Karpas-422 (cell line): ENCODE data around the gene TTC33. TPM values are rescaled to one million over a fixed set of nuclear protein-coding genes. Genes with fewer than 3 reads are reported as not detected.

Experiments
- DNase-seq: peaks from one replicate; pipeline ENCODE4 v3.0.0-alpha.2; 2015
- H2AFZ ChIP-seq: fragments of 200-600 bp; sonication (generic); 2 replicates; pipeline ENCODE4 v1.6.1; 2014; ENCODE audit warnings: antibody characterized with exemption, low read length, mixed read lengths
- H3K27ac ChIP-seq: fragments of 200-600 bp; sonication (generic); 2 replicates; pipeline ENCODE4 v1.5.1; 2014; ENCODE audit warnings: mild to moderate bottlenecking, low read length, moderate library complexity
- H3K27me3 ChIP-seq: fragments of 200-600 bp; sonication (generic); 2 replicates; pipeline ENCODE4 v1.6.1; 2014; ENCODE audit warnings: low read length, mixed read lengths
- H3K36me3 ChIP-seq: fragments of 200-600 bp; sonication (generic); 2 replicates; pipeline ENCODE4 v1.6.1; 2014; ENCODE audit warnings: low read length, mixed read lengths; ENCODE audit not compliant: insufficient read depth
- H3K4me1 ChIP-seq: fragments of 200-600 bp; sonication (generic); 2 replicates; pipeline ENCODE4 v1.6.1; 2014; ENCODE audit warnings: mild to moderate bottlenecking, low read length, mixed read lengths
- H3K4me2 ChIP-seq: fragments of 200-600 bp; sonication (generic); 2 replicates; pipeline ENCODE4 v1.6.1; 2014; ENCODE audit warnings: low read length, low read depth, mild to moderate bottlenecking; ENCODE audit not compliant: poor library complexity, severe bottlenecking
- H3K4me3 ChIP-seq: fragments of 200-600 bp; sonication (generic); 2 replicates; pipeline ENCODE4 v1.5.1; 2014; ENCODE audit warnings: mild to moderate bottlenecking, antibody characterized with exemption, low read length, mixed read lengths
- H3K79me2 ChIP-seq: fragments of 200-600 bp; sonication (generic); 2 replicates; pipeline ENCODE4 v1.6.1; 2014; ENCODE audit warnings: mild to moderate bottlenecking, low read length, mixed read lengths
- H3K9ac ChIP-seq: fragments of 200-600 bp; sonication (generic); 2 replicates; pipeline ENCODE4 v1.6.0; 2014; ENCODE audit warnings: low read length
- H3K9me2 ChIP-seq: fragments of 200-600 bp; sonication (generic), shearing (Covaris generic); replicated peaks from 2 replicates; pipeline ENCODE4 v1.6.0; 2014; ENCODE audit warnings: mild to moderate bottlenecking, low read length, moderate library complexity; ENCODE audit not compliant: insufficient read depth
- H3K9me3 ChIP-seq: fragments of 300-700, 200-600 bp; sonication (generic); 2 replicates; pipeline ENCODE4 v1.6.1; 2014; ENCODE audit warnings: low read length, mixed read lengths
- H4K20me1 ChIP-seq: fragments of 200-600 bp; sonication (generic); 2 replicates; pipeline ENCODE4 v1.6.1; 2014; ENCODE audit warnings: mild to moderate bottlenecking, antibody characterized with exemption, low read length, low read depth; ENCODE audit not compliant: insufficient read depth
- total RNA-seq: library from RNA; depleted of rRNA; stranded (reverse); fragments of >200 nt; shearing (Covaris generic); gene quantifications from 2 replicates; pipeline ENCODE4 v1.2.3, GENCODE V29; 2014; ENCODE audit warnings: low replicate concordance

The TTC33 gene
- total RNA-seq, 1 experiment from 2014 or later = 18.5 TPM

GRCh38 chr5:40674661-40675235, 81.0 kb downstream of the TTC33 start:
- Histone ChIP-seq H3K36me3 (no peaks in the 10 kb centered on the region), H3K9me3 (no peaks in the 10 kb centered on the region), H2AFZ (no peak overlapping the region), H3K9me2 (no peaks in the 10 kb centered on the region), H4K20me1 (no peaks in the 10 kb centered on the region), H3K9ac (no peak overlapping the region), H3K4me2 (no peak overlapping the region), H3K27ac (no peak overlapping the region), H3K79me2 (no peaks in the 10 kb centered on the region), H3K27me3 (no peaks in the 10 kb centered on the region), H3K4me3 (no peak overlapping the region), H3K4me1 (peaks cover 6% of the 10 kb centered on the region)
- DNase-seq = no peak

GRCh38 chr5:40672425-40672824, 83.3 kb downstream of the TTC33 start:
- Histone ChIP-seq H3K4me2 (no peak overlapping the region), H3K9me2 (no peaks in the 10 kb centered on the region), H3K9me3 (no peaks in the 10 kb centered on the region), H2AFZ (no peak overlapping the region), H3K4me3 (no peak overlapping the region), H4K20me1 (no peaks in the 10 kb centered on the region), H3K27me3 (no peaks in the 10 kb centered on the region), H3K79me2 (no peaks in the 10 kb centered on the region), H3K36me3 (no peaks in the 10 kb centered on the region), H3K4me1 (no peaks in the 10 kb centered on the region), H3K9ac (no peak overlapping the region), H3K27ac (no peak overlapping the region)
- DNase-seq = no peak

GRCh38 chr5:40669606-40670390, 86.0 kb downstream of the TTC33 start:
- H3K4me1 ChIP-seq = no peaks in the 10 kb centered on the region
- H3K9me3 ChIP-seq = no peaks in the 10 kb centered on the region
- H3K4me2 ChIP-seq = no peak overlapping the region
- no peaks in the 10 kb centered on the region for H4K20me1 ChIP-seq
- H3K27me3 ChIP-seq = no peaks in the 10 kb centered on the region
- no peak for DNase-seq
- no peaks in the 10 kb centered on the region for H3K36me3 ChIP-seq
- no peak overlapping the region for H3K27ac ChIP-seq
- no peaks in the 10 kb centered on the region for H3K79me2 ChIP-seq
- no peak overlapping the region for H3K9ac ChIP-seq
- H3K9me2 ChIP-seq = no peaks in the 10 kb centered on the region
- no peak overlapping the region for H2AFZ ChIP-seq
- no peak overlapping the region for H3K4me3 ChIP-seq

GRCh38 chr5:40667161-40667663, 88.5 kb downstream of the TTC33 start:
- Histone ChIP-seq H3K9me2 (no peaks in the 10 kb centered on the region), H3K27me3 (no peaks in the 10 kb centered on the region), H3K36me3 (no peaks in the 10 kb centered on the region), H3K27ac (no peak overlapping the region), H2AFZ (no peak overlapping the region), H4K20me1 (no peaks in the 10 kb centered on the region), H3K9me3 (no peaks in the 10 kb centered on the region), H3K9ac (no peak overlapping the region), H3K4me1 (no peaks in the 10 kb centered on the region), H3K4me2 (no peak overlapping the region), H3K79me2 (no peaks in the 10 kb centered on the region), H3K4me3 (no peak overlapping the region)
- no peak for DNase-seq

- Histone ChIP-seq H3K9ac (no peak overlapping the region), H3K4me3 (no peak overlapping the region), H4K20me1 (no peaks in the 10 kb centered on the region), H3K4me2 (no peak overlapping the region), H3K36me3 (no peaks in the 10 kb centered on the region), H2AFZ (no peak overlapping the region), H3K27ac (no peak overlapping the region), H3K9me2 (no peaks in the 10 kb centered on the region), H3K79me2 (no peaks in the 10 kb centered on the region), H3K9me3 (no peaks in the 10 kb centered on the region), H3K27me3 (no peaks in the 10 kb centered on the region), H3K4me1 (no peaks in the 10 kb centered on the region)
- no peak for DNase-seq
Observed at GRCh38 chr5:40666657-40667056, 89.1 kb downstream of the TTC33 start.

- Histone ChIP-seq H3K4me1 (no peaks in the 10 kb centered on the region), H4K20me1 (no peaks in the 10 kb centered on the region), H3K79me2 (no peaks in the 10 kb centered on the region), H3K4me2 (no peak overlapping the region), H3K9me3 (no peaks in the 10 kb centered on the region), H3K36me3 (no peaks in the 10 kb centered on the region), H3K9me2 (no peaks in the 10 kb centered on the region), H3K4me3 (no peak overlapping the region), H3K27ac (no peak overlapping the region), H2AFZ (no peak overlapping the region), H3K27me3 (no peaks in the 10 kb centered on the region), H3K9ac (no peak overlapping the region)
- no peak for DNase-seq
Observed at GRCh38 chr5:40665635-40666298, 90.0 kb downstream of the TTC33 start.

- H3K27me3 ChIP-seq = 0 out of 2 replicates have a peak, but pooled peaks cover 2% of the 10 kb centered on the region
- no peak overlapping the region for H3K4me3 ChIP-seq
- H3K79me2 ChIP-seq = no peaks in the 10 kb centered on the region
- no peaks in the 10 kb centered on the region for H4K20me1 ChIP-seq
- H3K4me2 ChIP-seq = no peak overlapping the region
- H3K36me3 ChIP-seq = no peaks in the 10 kb centered on the region
- H3K9ac ChIP-seq = no peak overlapping the region
- H3K27ac ChIP-seq = no peak overlapping the region
- no peak overlapping the region for H2AFZ ChIP-seq
- no peaks in the 10 kb centered on the region for H3K9me2 ChIP-seq
- no peaks in the 10 kb centered on the region for H3K9me3 ChIP-seq
- H3K4me1 ChIP-seq = no peaks in the 10 kb centered on the region
- DNase-seq = no peak
Observed at GRCh38 chr5:40660751-40661150, 95.0 kb downstream of the TTC33 start.

- no peak for DNase-seq
- no peaks in the 10 kb centered on the region for H4K20me1 ChIP-seq
- no peaks in the 10 kb centered on the region for H3K36me3 ChIP-seq
- no peaks in the 10 kb centered on the region for H3K9me2 ChIP-seq
- H3K4me2 ChIP-seq = no peak overlapping the region
- no peak overlapping the region for H2AFZ ChIP-seq
- H3K4me1 ChIP-seq = no peaks in the 10 kb centered on the region
- no peak overlapping the region for H3K27ac ChIP-seq
- H3K9me3 ChIP-seq = no peaks in the 10 kb centered on the region
- H3K79me2 ChIP-seq = no peaks in the 10 kb centered on the region
- no peak overlapping the region for H3K4me3 ChIP-seq
- 0 out of 2 replicates have a peak, but pooled peaks cover 2% of the 10 kb centered on the region for H3K27me3 ChIP-seq
- H3K9ac ChIP-seq = no peak overlapping the region
Observed at GRCh38 chr5:40656766-40657165, 99.0 kb downstream of the TTC33 start.
